BJ (cell line): Measurements from ENCODE around the gene MAML3. TPM values are rescaled to one million over a fixed set of nuclear protein-coding genes. Genes with fewer than 3 reads are reported as not detected.

ENCODE experiments used
- CTCF ChIA-PET: fragments of 350-600 bp; formaldehyde crosslinking; extraction: SDS; loops from one replicate; lab custom pipeline; 2021; ENCODE audit warnings: antibody characterized with exemption, inconsistent platforms; lab: Yijun Ruan, JAX
- POLR2A ChIA-PET: fragments of 300-600 bp; sonication (Branson Sonifier 250); formaldehyde crosslinking; extraction: SDS; loops from one replicate; lab custom pipeline; 2021; ENCODE audit warnings: antibody characterized with exemption; lab: Charles Lee
- DNase-seq: peaks from one replicate; pipeline ENCODE4 v3.0.0-alpha.2; 2011; ENCODE audit warnings: low read depth
- H3K27me3 ChIP-seq: 2 replicates; pipeline ENCODE4 v1.6.0; 2011; ENCODE audit warnings: low read length; ENCODE audit not compliant: control insufficient read depth, insufficient read depth
- H3K36me3 ChIP-seq: 2 replicates; pipeline ENCODE4 v1.5.1; 2011; ENCODE audit warnings: low read length; ENCODE audit not compliant: control insufficient read depth, insufficient read depth
- H3K4me3 ChIP-seq: 2 replicates; pipeline ENCODE4 v1.5.1; 2011; ENCODE audit warnings: low read depth, mild to moderate bottlenecking, control low read depth, low read length
- polyA plus RNA-seq: library from polyadenylated mRNA; depleted of rRNA; stranded (reverse); fragments of >200 nt; gene quantifications from 2 replicates; pipeline ENCODE4 v1.2.3, GENCODE V29; 2011
- TF ChIP-seq, protein P1 (sequence below): IDR thresholded peaks from 2 replicates; pipeline ENCODE4 v1.5.1; 2011; ENCODE audit warnings: low read depth, mild to moderate bottlenecking, control low read depth, inconsistent platforms, low read length, moderate library complexity; ENCODE audit not compliant: insufficient read depth

Gene MAML3
- polyA plus RNA-seq, 1 experiment, result 1.6 TPM

GRCh38 chr4:139940600-139940999, 213.4 kb downstream of the MAML3 start:
- H3K27me3 ChIP-seq, result no peaks in the 10 kb centered on the region
- H3K4me3 ChIP-seq, result no peak overlapping the region
- TF ChIP-seq, protein P1, sequence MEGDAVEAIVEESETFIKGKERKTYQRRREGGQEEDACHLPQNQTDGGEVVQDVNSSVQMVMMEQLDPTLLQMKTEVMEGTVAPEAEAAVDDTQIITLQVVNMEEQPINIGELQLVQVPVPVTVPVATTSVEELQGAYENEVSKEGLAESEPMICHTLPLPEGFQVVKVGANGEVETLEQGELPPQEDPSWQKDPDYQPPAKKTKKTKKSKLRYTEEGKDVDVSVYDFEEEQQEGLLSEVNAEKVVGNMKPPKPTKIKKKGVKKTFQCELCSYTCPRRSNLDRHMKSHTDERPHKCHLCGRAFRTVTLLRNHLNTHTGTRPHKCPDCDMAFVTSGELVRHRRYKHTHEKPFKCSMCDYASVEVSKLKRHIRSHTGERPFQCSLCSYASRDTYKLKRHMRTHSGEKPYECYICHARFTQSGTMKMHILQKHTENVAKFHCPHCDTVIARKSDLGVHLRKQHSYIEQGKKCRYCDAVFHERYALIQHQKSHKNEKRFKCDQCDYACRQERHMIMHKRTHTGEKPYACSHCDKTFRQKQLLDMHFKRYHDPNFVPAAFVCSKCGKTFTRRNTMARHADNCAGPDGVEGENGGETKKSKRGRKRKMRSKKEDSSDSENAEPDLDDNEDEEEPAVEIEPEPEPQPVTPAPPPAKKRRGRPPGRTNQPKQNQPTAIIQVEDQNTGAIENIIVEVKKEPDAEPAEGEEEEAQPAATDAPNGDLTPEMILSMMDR, result no peak
- ChIA-PET CTCF (no interaction called here), POLR2A (no interaction called here)
- no peak for DNase-seq
- H3K36me3 ChIP-seq, result no peaks in the 10 kb centered on the region

DNA sequence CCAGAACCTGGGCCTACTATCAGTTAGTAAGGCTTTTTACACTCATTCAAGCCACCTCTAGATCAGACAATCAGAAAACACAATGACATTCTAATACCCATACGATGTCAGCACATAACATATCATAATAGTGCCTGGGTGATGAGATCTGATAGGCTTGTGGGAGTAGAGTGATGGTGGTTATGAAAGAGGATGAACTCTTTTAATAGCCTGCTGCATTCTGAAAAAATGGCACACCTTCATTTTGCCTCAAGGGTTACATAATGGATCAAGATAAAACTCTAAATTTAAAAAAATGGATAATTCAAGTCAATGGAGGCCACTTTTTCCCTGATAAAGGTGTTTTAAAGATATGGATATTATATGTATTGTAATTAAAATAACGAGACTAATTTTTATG, 215.6 kb downstream of the MAML3 start:
- CTCF ChIA-PET, result no interaction called here
- Histone ChIP-seq H3K36me3 (no peaks in the 10 kb centered on the region), H3K27me3 (no peaks in the 10 kb centered on the region), H3K4me3 (no peak overlapping the region)
- DNase-seq, result no peak
- POLR2A ChIA-PET, result no interaction called here
- TF ChIP-seq, protein P1, result no peak

DNA sequence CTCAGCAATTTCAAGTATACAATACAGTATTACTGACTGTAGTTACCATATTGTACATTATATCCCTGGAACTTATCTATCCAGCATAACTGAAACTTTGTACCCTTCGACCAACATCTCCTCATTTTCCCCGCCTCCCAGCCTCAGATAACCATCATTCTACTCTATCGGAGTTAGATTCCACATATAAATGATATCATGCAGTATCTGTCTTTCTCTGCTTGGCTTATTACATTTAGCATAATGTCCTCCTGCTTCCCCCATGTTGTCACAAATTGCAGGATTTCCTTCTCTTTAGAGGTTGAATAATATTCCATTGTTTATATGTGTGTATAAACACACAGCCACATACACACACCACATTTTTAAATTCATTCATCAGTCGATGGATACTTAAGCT, 218.1 kb downstream of the MAML3 start:
- CTCF ChIA-PET, result no interaction called here
- H3K27me3 ChIP-seq, result no peaks in the 10 kb centered on the region
- DNase-seq, result no peak
- POLR2A ChIA-PET, result no interaction called here
- H3K4me3 ChIP-seq, result no peak overlapping the region
- H3K36me3 ChIP-seq, result no peaks in the 10 kb centered on the region
- TF ChIP-seq, protein P1, result no peak

GRCh38 chr4:139934708-139935195, 219.2 kb downstream of the MAML3 start:
- Histone ChIP-seq H3K4me3 (no peak overlapping the region), H3K27me3 (no peaks in the 10 kb centered on the region), H3K36me3 (no peaks in the 10 kb centered on the region)
- ChIA-PET POLR2A (no interaction called here), CTCF (no interaction called here)
- TF ChIP-seq, protein P1, result no peak
- DNase-seq, result no peak

DNA sequence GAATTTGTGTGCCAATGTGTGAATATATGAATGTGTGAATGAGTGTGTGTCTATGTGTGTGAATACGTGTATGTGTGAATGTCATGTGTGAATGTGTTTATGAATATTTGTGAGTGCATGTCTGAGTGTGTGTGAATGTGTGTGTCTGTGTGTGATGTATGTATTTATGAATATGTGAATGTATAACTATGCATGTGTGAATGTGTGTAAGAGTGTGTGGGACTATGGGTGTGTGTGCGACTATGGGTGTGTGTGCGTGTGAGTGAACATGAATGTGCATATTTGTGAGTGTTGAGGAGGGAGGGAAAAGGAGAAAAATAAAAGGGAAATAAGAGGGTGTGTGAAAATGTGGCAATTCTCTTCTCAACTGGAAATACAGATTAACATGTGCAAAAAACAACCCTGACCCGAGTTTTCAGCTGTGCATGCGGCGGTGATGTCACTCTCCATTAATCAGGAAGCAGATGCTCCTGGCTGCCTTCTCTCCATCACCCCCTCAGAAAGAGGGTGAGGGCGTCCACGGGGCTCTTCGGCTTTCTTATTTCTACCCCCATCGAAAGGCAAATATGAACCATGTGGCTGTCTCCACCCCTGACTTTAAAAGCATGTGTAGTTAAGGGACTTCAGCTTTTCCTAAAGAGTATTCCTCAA, 219.8 kb downstream of the MAML3 start:
- DNase-seq, result no peak
- TF ChIP-seq, protein P1, result no peak
- Histone ChIP-seq H3K4me3 (no peak overlapping the region), H3K27me3 (no peaks in the 10 kb centered on the region), H3K36me3 (no peaks in the 10 kb centered on the region)
- POLR2A ChIA-PET, result no interaction called here
- CTCF ChIA-PET, result no interaction called here
